ENCODE measurements around the gene CHRNA3. TPM values are rescaled to one million over a fixed set of nuclear protein-coding genes. Genes with fewer than 3 reads are reported as not detected.
A peak's percentile ranks its signal among the peaks of the same experiment; 100 is the strongest.
"Not testable (repeated sequence)": the region's sequence is repeated elsewhere in the genome, so short reads cannot be mapped to it uniquely, and the experiment has no call there.

The CHRNA3 gene
- total RNA-seq, 1 donor from 2014 or later: 0.46 TPM

GRCh38 chr15:78565951-78566774 lies 54.6 kb downstream of the CHRNA3 start:
- Histone ChIP-seq H3K36me3 (ENCODE audit: control insufficient read depth, insufficient read depth, low read length) (no peaks in the 10 kb centered on the region), H3K4me3 (ENCODE audit: low read depth, low read length) (peak overlapping the region; percentile 50), H3K27me3 (ENCODE audit: control insufficient read depth, insufficient read depth, low read length) (no peaks in the 10 kb centered on the region)
- no peak for DNase-seq (ENCODE audit: low read depth)
- TF ChIP-seq, protein P1, sequence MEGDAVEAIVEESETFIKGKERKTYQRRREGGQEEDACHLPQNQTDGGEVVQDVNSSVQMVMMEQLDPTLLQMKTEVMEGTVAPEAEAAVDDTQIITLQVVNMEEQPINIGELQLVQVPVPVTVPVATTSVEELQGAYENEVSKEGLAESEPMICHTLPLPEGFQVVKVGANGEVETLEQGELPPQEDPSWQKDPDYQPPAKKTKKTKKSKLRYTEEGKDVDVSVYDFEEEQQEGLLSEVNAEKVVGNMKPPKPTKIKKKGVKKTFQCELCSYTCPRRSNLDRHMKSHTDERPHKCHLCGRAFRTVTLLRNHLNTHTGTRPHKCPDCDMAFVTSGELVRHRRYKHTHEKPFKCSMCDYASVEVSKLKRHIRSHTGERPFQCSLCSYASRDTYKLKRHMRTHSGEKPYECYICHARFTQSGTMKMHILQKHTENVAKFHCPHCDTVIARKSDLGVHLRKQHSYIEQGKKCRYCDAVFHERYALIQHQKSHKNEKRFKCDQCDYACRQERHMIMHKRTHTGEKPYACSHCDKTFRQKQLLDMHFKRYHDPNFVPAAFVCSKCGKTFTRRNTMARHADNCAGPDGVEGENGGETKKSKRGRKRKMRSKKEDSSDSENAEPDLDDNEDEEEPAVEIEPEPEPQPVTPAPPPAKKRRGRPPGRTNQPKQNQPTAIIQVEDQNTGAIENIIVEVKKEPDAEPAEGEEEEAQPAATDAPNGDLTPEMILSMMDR (IDR thresholded peaks at IDR 0.05; ENCODE audit: insufficient read depth, low read length, poor library complexity, severe bottlenecking): peak; percentile 17

GRCh38 chr15:78565097-78565950 lies 55.5 kb downstream of the CHRNA3 start, which contains the start of gene CHRNA5:
TSS of gene CHRNA5 (plus strand) at chr15:78565520. CDS start at chr15:78565720, 200 bp downstream.
- DNase-seq (ENCODE audit: low read depth): peak; percentile 63
- H3K36me3 ChIP-seq (ENCODE audit: control insufficient read depth, insufficient read depth, low read length): no peaks in the 10 kb centered on the region
- peak within 1 kb of the TSS; percentile 50 for H3K4me3 ChIP-seq (ENCODE audit: low read depth, low read length)
- TF ChIP-seq, protein P1 (IDR thresholded peaks at IDR 0.05; ENCODE audit: insufficient read depth, low read length, poor library complexity, severe bottlenecking): no peak
- no peaks in the 10 kb centered on the region for H3K27me3 ChIP-seq (ENCODE audit: control insufficient read depth, insufficient read depth, low read length)

DNA sequence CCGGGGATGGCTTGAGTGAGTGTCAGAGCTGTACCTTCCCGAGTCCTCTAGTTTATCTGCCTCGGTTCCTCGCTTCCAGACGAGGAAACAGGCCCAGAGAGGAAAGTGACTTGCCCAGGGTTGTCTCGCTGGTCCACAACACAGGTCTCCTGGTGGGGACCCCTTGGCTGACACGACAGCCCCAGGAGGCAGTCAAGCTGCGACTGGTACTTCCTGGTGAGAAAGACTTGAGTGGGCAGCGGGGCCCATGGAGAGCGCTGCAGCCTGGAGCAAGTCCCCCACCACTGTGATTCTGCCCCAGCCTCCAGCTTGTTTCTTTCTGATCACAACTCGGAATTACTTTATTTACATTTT lies 56.1 kb downstream of the CHRNA3 start:
- Histone ChIP-seq H3K4me3 (ENCODE audit: low read depth, low read length) (no peak overlapping the region), H3K27me3 (ENCODE audit: control insufficient read depth, insufficient read depth, low read length) (no peaks in the 10 kb centered on the region), H3K36me3 (ENCODE audit: control insufficient read depth, insufficient read depth, low read length) (no peaks in the 10 kb centered on the region)
- no peak for DNase-seq (ENCODE audit: low read depth)
- TF ChIP-seq, protein P1 (IDR thresholded peaks at IDR 0.05; ENCODE audit: insufficient read depth, low read length, poor library complexity, severe bottlenecking): no peak

GRCh38 chr15:78563092-78563491 lies 57.7 kb downstream of the CHRNA3 start:
- TF ChIP-seq, protein P1 (IDR thresholded peaks at IDR 0.05; ENCODE audit: insufficient read depth, low read length, poor library complexity, severe bottlenecking): no peak
- DNase-seq (ENCODE audit: low read depth): no peak
- no peaks in the 10 kb centered on the region for H3K27me3 ChIP-seq (ENCODE audit: control insufficient read depth, insufficient read depth, low read length)
- no peak overlapping the region for H3K4me3 ChIP-seq (ENCODE audit: low read depth, low read length)
- H3K36me3 ChIP-seq (ENCODE audit: control insufficient read depth, insufficient read depth, low read length): no peaks in the 10 kb centered on the region

- no peak for DNase-seq (ENCODE audit: low read depth)
- no peak overlapping the region for H3K4me3 ChIP-seq (ENCODE audit: low read depth, low read length)
- no peaks in the 10 kb centered on the region for H3K27me3 ChIP-seq (ENCODE audit: control insufficient read depth, insufficient read depth, low read length)
- TF ChIP-seq, protein P1 (IDR thresholded peaks at IDR 0.05; ENCODE audit: insufficient read depth, low read length, poor library complexity, severe bottlenecking): no peak
- H3K36me3 ChIP-seq (ENCODE audit: control insufficient read depth, insufficient read depth, low read length): no peaks in the 10 kb centered on the region
Observed at GRCh38 chr15:78561490-78561889, 59.3 kb downstream of the CHRNA3 start.

GRCh38 chr15:78560201-78560600 lies 60.6 kb downstream of the CHRNA3 start:
- H3K36me3 ChIP-seq (ENCODE audit: control insufficient read depth, insufficient read depth, low read length); DNase-seq (ENCODE audit: low read depth); H3K4me3 ChIP-seq (ENCODE audit: low read depth, low read length); H3K27me3 ChIP-seq (ENCODE audit: control insufficient read depth, insufficient read depth, low read length): not testable (repeated sequence)
